SH-SY5Y (cell line): ENCODE data around the gene RYR1.

Source experiments
- GATA2 ChIP-seq: IDR thresholded peaks from 2 replicates; pipeline ENCODE4 v1.6.1; 2011; ENCODE audit warnings: mild to moderate bottlenecking, low read depth, low read length
- GATA3 ChIP-seq: IDR thresholded peaks from 2 replicates; pipeline ENCODE4 v1.6.1; 2011; ENCODE audit warnings: low read depth, mild to moderate bottlenecking, low read length, moderate library complexity

- TF ChIP-seq GATA2 (no peak), GATA3 (no peak)
Measured at GRCh38 chr19:38554676-38555141, 121.2 kb downstream of the RYR1 start.
